SK-N-SH (cell line): ENCODE measurements around the gene EDA2R.

Experiments used
- CTCF ChIP-seq: fragments of 200-600 bp; sonication (generic); IDR thresholded peaks from 2 replicates; pipeline ENCODE4 v1.6.1; 2017; ENCODE audit warnings: antibody characterized with exemption, mild to moderate bottlenecking, moderate library complexity
- EP300 ChIP-seq, 2 experiments: IDR thresholded peaks; 2 replicates each; pipeline versions ENCODE4 v1.4.0 to v1.6.1; 2012; ENCODE audit warnings: borderline replicate concordance in 1 of 2, low read depth in 1 of 2, low read length in 1 of 2
- GABPA ChIP-seq: IDR thresholded peaks from 2 replicates; pipeline ENCODE4 v1.4.0; 2012; ENCODE audit warnings: low read depth, mild to moderate bottlenecking
- MAX ChIP-seq: IDR thresholded peaks from 2 replicates; pipeline ENCODE4 v1.4.0; 2012; ENCODE audit warnings: low read depth
- POLR2AphosphoS5 ChIP-seq: IDR thresholded peaks from 2 replicates; pipeline ENCODE4 v1.6.1; 2012; ENCODE audit warnings: low read depth, low read length
- REST ChIP-seq: IDR thresholded peaks from 2 replicates; pipeline ENCODE4 v1.6.1; 2012; ENCODE audit warnings: mild to moderate bottlenecking, low read depth, low read length, moderate library complexity
- RFX5 ChIP-seq: IDR thresholded peaks from 2 replicates; pipeline ENCODE4 v1.6.1; 2012; ENCODE audit warnings: mild to moderate bottlenecking, improper control_type of control experiment, low read length
- SMC3 ChIP-seq: IDR thresholded peaks from 2 replicates; pipeline ENCODE4 v1.6.1; 2012; ENCODE audit warnings: low read depth, low read length, improper control_type of control experiment
- ZBTB33 ChIP-seq: IDR thresholded peaks from 2 replicates; pipeline ENCODE4 v1.4.0; 2012; ENCODE audit warnings: low read depth, borderline replicate concordance

- peak in 1 of 2 experiments; percentile 86; a peak in 2 of 4 replicates for TF ChIP-seq EP300 (IDR thresholded peaks at IDR 0.05; ENCODE audit: borderline replicate concordance in 1 of 2, low read depth in 1 of 2, low read length in 1 of 2)
- no peak for TF ChIP-seq CTCF
- no peak for TF ChIP-seq SMC3
- no peak for TF ChIP-seq RFX5
- TF ChIP-seq MAX, result 0 out of 2 replicates have a peak, but pooled peaks have one; percentile 38
- peak; percentile 45; the same call in 1 of the 2 replicates for TF ChIP-seq POLR2AphosphoS5
- TF ChIP-seq REST, result no peak
- TF ChIP-seq GABPA, result no peak
- no peak for TF ChIP-seq ZBTB33
Measured at GRCh38 chrX:66676990-66677389, 38.1 kb upstream of the EDA2R start.
